Transverse colon (tissue), 4 donors: Measurements from ENCODE around the gene TRMU.

Source experiments
- CTCF ChIP-seq, 5 experiments: fragments of 200-600 bp in 3 of 5; fragments of 450-650 bp in 2 of 5; sonication (generic) in 3 of 5; IDR thresholded peaks; 1 replicate in 2 of 5; 2 replicates in 3 of 5; pipeline ENCODE4 v1.5.1; 2016 to 2017; ENCODE audit warnings: antibody characterized with exemption in 5 of 5, inconsistent platforms in 3 of 5, mild to moderate bottlenecking in 2 of 5, moderate library complexity in 1 of 5
- EP300 ChIP-seq: sonication (generic); formaldehyde crosslinking; IDR thresholded peaks from one replicate; pipeline ENCODE4 v1.6.1; 2017; ENCODE audit warnings: antibody characterized with exemption, low read depth
- POLR2A ChIP-seq: fragments of 450-650 bp; IDR thresholded peaks from one replicate; pipeline ENCODE4 v1.6.1; 2016; ENCODE audit warnings: antibody characterized with exemption, mild to moderate bottlenecking, moderate library complexity
- POLR2AphosphoS5 ChIP-seq, 3 donors: sonication (generic); formaldehyde crosslinking; IDR thresholded peaks; one replicate each; pipeline ENCODE4 v1.6.1; 2016; ENCODE audit warnings: antibody characterized with exemption in 3 of 3

GRCh38 chr22:46295277-46295971 lies 40.1 kb upstream of the TRMU start:
- TF ChIP-seq POLR2A: no peak
- no peak for TF ChIP-seq CTCF (IDR thresholded peaks at IDR 0.05)
- no peak for TF ChIP-seq POLR2AphosphoS5 (IDR thresholded peaks at IDR 0.05)
- no peak for TF ChIP-seq EP300
